Esophagus mucosa (tissue), 1 donor: ENCODE data around the gene TTC31. TPM values are rescaled to one million over a fixed set of nuclear protein-coding genes. Genes with fewer than 3 reads are reported as not detected.
"Not testable (repeated sequence)": the region's sequence is repeated elsewhere in the genome, so short reads cannot be mapped to it uniquely, and the experiment has no call there.

Source experiments
- ATAC-seq: fragments of 200-7000 bp; cut with Tn5 transposase; one replicate; pipeline ENCODE4 v1.9.1; 2020
- total RNA-seq: library from RNA; stranded (reverse); gene quantifications from one replicate; pipeline ENCODE4 v1.2.4, GENCODE V29; 2023
- donor health status: DM: yes; HTN: yes; CAD: no.

TTC31 gene
- 10.5 TPM for total RNA-seq

GRCh38 chr2:74482801-74483674, at the start of gene TTC31, which contains the start of gene CCDC142:
TSS of gene TTC31 (plus strand) at chr2:74483081. CDS start at chr2:74483096, 15 bp downstream.
TSS of gene CCDC142 (minus strand) at chr2:74482998. CDS start at chr2:74482837, 161 bp downstream.
- ATAC-seq: peak; percentile 98

- ATAC-seq: no peak
These were observed 46.6 kb upstream of the TTC31 start for GRCh38 chr2:74436111-74436805.

GRCh38 chr2:74436848-74437695, 45.8 kb upstream of the TTC31 start:
- no peak for ATAC-seq

GRCh38 chr2:74438248-74438647, 44.6 kb upstream of the TTC31 start:
- ATAC-seq: no peak

- ATAC-seq: no peak
These were observed 43.5 kb upstream of the TTC31 start for GRCh38 chr2:74439373-74439772.

- no peak for ATAC-seq
These were observed 43.0 kb upstream of the TTC31 start for GRCh38 chr2:74439803-74440377.

- ATAC-seq: peak; percentile 87
These were observed 42.3 kb upstream of the TTC31 start for GRCh38 chr2:74440378-74441169.

- peak; percentile 21 for ATAC-seq
These were observed 41.7 kb upstream of the TTC31 start for GRCh38 chr2:74441170-74441689.

GRCh38 chr2:74441690-74442482, 41.0 kb upstream of the TTC31 start, which contains the start of gene RTKN:
TSS of gene RTKN (minus strand) at chr2:74441937. CDS start at chr2:74441816, 121 bp downstream.
- peak; percentile 75 for ATAC-seq

GRCh38 chr2:74442483-74443297, 40.2 kb upstream of the TTC31 start:
- ATAC-seq: not testable (repeated sequence)

GRCh38 chr2:74444498-74445318, 38.2 kb upstream of the TTC31 start:
- ATAC-seq: no peak

GRCh38 chr2:74447230-74447999, 35.5 kb upstream of the TTC31 start:
- no peak for ATAC-seq

- no peak for ATAC-seq
These were observed 34.1 kb upstream of the TTC31 start for GRCh38 chr2:74448771-74449170.

GRCh38 chr2:74450570-74451190, 32.2 kb upstream of the TTC31 start:
- ATAC-seq: no peak

GRCh38 chr2:74454654-74455511, 28.0 kb upstream of the TTC31 start, which contains the start of gene INO80B:
TSS of gene INO80B (plus strand) at chr2:74455087. CDS start at chr2:74455117, 30 bp downstream.
- ATAC-seq: peak; percentile 75

GRCh38 chr2:74457129-74457548, 25.7 kb upstream of the TTC31 start:
- no peak for ATAC-seq
